SK-N-SH treated with all-trans-retinoic acid at 6 μM for 48 hours (cell line): ENCODE results near the gene ATP8B3.

Experiments used
- ARNTL ChIP-seq: fragments of 450-650 bp; formaldehyde crosslinking; IDR thresholded peaks from 2 replicates; pipeline ENCODE4 v1.5.0; 2020; ENCODE audit warnings: low read depth, mild to moderate bottlenecking, moderate library complexity, borderline replicate concordance
- CREB5 ChIP-seq: fragments of 250-450 bp; sonication (Bioruptor Pico); IDR thresholded peaks from 2 replicates; pipeline ENCODE4 v1.5.1; 2020; ENCODE audit warnings: low read depth, mild to moderate bottlenecking, moderate library complexity
- CSRNP3 ChIP-seq: fragments of 250-450 bp; sonication (Bioruptor Pico); IDR thresholded peaks from 2 replicates; pipeline ENCODE4 v1.5.1; 2021; ENCODE audit warnings: mild to moderate bottlenecking, moderate library complexity
- ESRRG ChIP-seq: fragments of 250-450 bp; sonication (Bioruptor Pico); IDR thresholded peaks from 2 replicates; pipeline ENCODE4 v1.6.1; 2021; ENCODE audit warnings: mild to moderate bottlenecking
- GLIS3 ChIP-seq: fragments of 250-450 bp; sonication (Bioruptor Pico); IDR thresholded peaks from 2 replicates; pipeline ENCODE4 v1.5.0; 2020; ENCODE audit warnings: mild to moderate bottlenecking, moderate library complexity
- ISL1 ChIP-seq: fragments of 250-450 bp; sonication (Bioruptor Pico); IDR thresholded peaks from 2 replicates; pipeline ENCODE4 v2.1.2; 2022; ENCODE audit warnings: mild to moderate bottlenecking, moderate library complexity
- OSR1 ChIP-seq: fragments of 250-450 bp; sonication (Bioruptor Pico); IDR thresholded peaks from 2 replicates; pipeline ENCODE4 v1.8.0; 2022; ENCODE audit warnings: moderate library complexity, mild to moderate bottlenecking, inconsistent platforms
- RARB ChIP-seq: fragments of 250-450 bp; sonication (Bioruptor Pico); IDR thresholded peaks from 2 replicates; pipeline ENCODE4 v1.8.0; 2021; ENCODE audit warnings: mild to moderate bottlenecking, moderate library complexity
- TSHZ2 ChIP-seq: fragments of 250-450 bp; sonication (Bioruptor Pico); IDR thresholded peaks from 2 replicates; pipeline ENCODE4 v1.5.0; 2020; ENCODE audit warnings: mild to moderate bottlenecking, moderate library complexity
- ZC3H10 ChIP-seq: fragments of 250-450 bp; sonication (Bioruptor Pico); IDR thresholded peaks from 2 replicates; pipeline ENCODE4 v1.5.1; 2021; ENCODE audit warnings: mild to moderate bottlenecking, moderate library complexity
- ZFP3 ChIP-seq: fragments of 250-450 bp; sonication (Bioruptor Pico); IDR thresholded peaks from 2 replicates; pipeline ENCODE4 v1.5.0; 2020; ENCODE audit warnings: mild to moderate bottlenecking, moderate library complexity
- ZFP30 ChIP-seq: fragments of 450-650 bp; formaldehyde crosslinking; IDR thresholded peaks from 2 replicates; pipeline ENCODE4 v1.5.0; 2022; ENCODE audit warnings: mild to moderate bottlenecking, moderate library complexity
- ZNF8 ChIP-seq: fragments of 450-650 bp; formaldehyde crosslinking; IDR thresholded peaks from 2 replicates; pipeline ENCODE4 v1.5.0; 2020; ENCODE audit warnings: mild to moderate bottlenecking, moderate library complexity
- TF ChIP-seq, protein P1 (sequence below): fragments of 250-450 bp; sonication (Bioruptor Pico); IDR thresholded peaks from 2 replicates; pipeline ENCODE4 v1.8.0; 2020; ENCODE audit warnings: mild to moderate bottlenecking, moderate library complexity, borderline replicate concordance

- TF ChIP-seq OSR1 (CRISPR knock-in tag) (no peak), CSRNP3 (CRISPR knock-in tag) (no peak), ZNF8 (no peak), ZFP3 (CRISPR knock-in tag) (no peak), ZC3H10 (CRISPR knock-in tag) (no peak), ESRRG (CRISPR knock-in tag) (no peak), ZFP30 (CRISPR knock-in tag) (no peak), TSHZ2 (CRISPR knock-in tag) (no peak), ARNTL (no peak), CREB5 (CRISPR knock-in tag) (no peak), RARB (CRISPR knock-in tag) (no peak), GLIS3 (CRISPR knock-in tag) (no peak), ISL1 (CRISPR knock-in tag) (no peak)
- TF ChIP-seq, protein P1, sequence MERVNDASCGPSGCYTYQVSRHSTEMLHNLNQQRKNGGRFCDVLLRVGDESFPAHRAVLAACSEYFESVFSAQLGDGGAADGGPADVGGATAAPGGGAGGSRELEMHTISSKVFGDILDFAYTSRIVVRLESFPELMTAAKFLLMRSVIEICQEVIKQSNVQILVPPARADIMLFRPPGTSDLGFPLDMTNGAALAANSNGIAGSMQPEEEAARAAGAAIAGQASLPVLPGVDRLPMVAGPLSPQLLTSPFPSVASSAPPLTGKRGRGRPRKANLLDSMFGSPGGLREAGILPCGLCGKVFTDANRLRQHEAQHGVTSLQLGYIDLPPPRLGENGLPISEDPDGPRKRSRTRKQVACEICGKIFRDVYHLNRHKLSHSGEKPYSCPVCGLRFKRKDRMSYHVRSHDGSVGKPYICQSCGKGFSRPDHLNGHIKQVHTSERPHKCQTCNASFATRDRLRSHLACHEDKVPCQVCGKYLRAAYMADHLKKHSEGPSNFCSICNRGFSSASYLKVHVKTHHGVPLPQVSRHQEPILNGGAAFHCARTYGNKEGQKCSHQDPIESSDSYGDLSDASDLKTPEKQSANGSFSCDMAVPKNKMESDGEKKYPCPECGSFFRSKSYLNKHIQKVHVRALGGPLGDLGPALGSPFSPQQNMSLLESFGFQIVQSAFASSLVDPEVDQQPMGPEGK (CRISPR knock-in tag), result no peak
These were observed 40.6 kb upstream of the ATP8B3 start for GRCh38 chr19:1852581-1853128.
